ENCODE measurements around the gene GPR6. TPM values are rescaled to one million over a fixed set of nuclear protein-coding genes. Genes with fewer than 3 reads are reported as not detected.

Gene GPR6
- total and polyA plus RNA-seq, 2 donors (not counting 3 experiments of a cell fraction or from before 2014, with no cell fraction given), result not detected

GRCh38 chr6:110017946-110018345 lies 39.8 kb downstream of the GPR6 start:
- H3K9me1 ChIP-seq (replicated peaks; ENCODE audit: control insufficient read depth, extremely low read depth, insufficient read depth, low read length), result no peaks in the 10 kb centered on the region
- FAIRE-seq (no peak), DNase-seq (ENCODE audit: low read depth, low spot score) (no peak)
- H3K79me2 ChIP-seq (ENCODE audit: control insufficient read depth, insufficient read depth, low read length), result no peaks in the 10 kb centered on the region
- H3K27me3 ChIP-seq (ENCODE audit: control insufficient read depth in 2 of 2, insufficient read depth in 2 of 2, low read length in 2 of 2), result peaks cover 2 to 3% of the 10 kb centered on the region in 2 experiments
- no peak overlapping the region for H3K9ac ChIP-seq (replicated peaks; ENCODE audit: extremely low read depth, insufficient read depth, low read length)
- H4K20me1 ChIP-seq (replicated peaks; ENCODE audit: control insufficient read depth, extremely low read depth, insufficient read depth, low read length), result no peaks in the 10 kb centered on the region
- TF ChIP-seq MAX (IDR thresholded peaks at IDR 0.05; ENCODE audit: insufficient read depth, insufficient read length) (no peak), POLR2AphosphoS5 (IDR thresholded peaks at IDR 0.05; ENCODE audit: insufficient read depth, low read depth, low read length) (no peak), MYC (IDR thresholded peaks at IDR 0.05; ENCODE audit: low read depth, low read length) (no peak), EZH2 (IDR thresholded peaks at IDR 0.05; ENCODE audit: borderline replicate concordance, low read depth, low read length, severe bottlenecking) (no peak), JUN (IDR thresholded peaks at IDR 0.05; ENCODE audit: borderline replicate concordance, insufficient read depth, insufficient read length, low read depth) (no peak), POLR2A (IDR thresholded peaks at IDR 0.05; ENCODE audit: low read depth, low read length) (no peak), CTCF (IDR thresholded peaks at IDR 0.05; ENCODE audit: extremely low read depth in 1 of 2, insufficient read depth in 1 of 2, low read depth in 1 of 2, low read length in 2 of 2) (no peak), GATA2 (IDR thresholded peaks at IDR 0.05; ENCODE audit: insufficient read depth, insufficient read length, low read depth, low read length) (no peak), FOS (IDR thresholded peaks at IDR 0.05; ENCODE audit: borderline replicate concordance, insufficient read depth, low read length) (no peak)
- intact Hi-C loops (cut with micrococcal nuclease) (no loop called here), dilution Hi-C loops (cut with MboI; ENCODE audit: extremely low pct_ligation_motif_present, low sequenced_read_pairs) (no loop called here)
- ChIA-PET CTCF (interaction anchor here (3.2 kb wide), 1 partner anchor 22 kb away, joined by 19 read pairs; no protein-coding TSS in a partner anchor), POLR2A (no interaction called here)
- H2AFZ ChIP-seq (ENCODE audit: low read depth, low read length), result no peak overlapping the region
- no peak overlapping the region for H3K27ac ChIP-seq (ENCODE audit: insufficient read depth, low read depth, low read length)
- H3K4me2 ChIP-seq (ENCODE audit: insufficient read depth, low read length), result no peak overlapping the region
- H3K36me3 ChIP-seq (ENCODE audit: control insufficient read depth in 2 of 2, extremely low read depth in 1 of 2, insufficient read depth in 2 of 2, low read length in 2 of 2), result no peaks in the 10 kb centered on the region
- no TSS peak for BruUV-seq (replicated peaks)
- H3K4me3 ChIP-seq (replicated peaks in 1 of 3; ENCODE audit: insufficient read depth in 1 of 3, low read depth in 1 of 3, low read length in 3 of 3), result no peak overlapping the region
- no peaks in the 10 kb centered on the region for H3K9me3 ChIP-seq (replicated peaks; ENCODE audit: control insufficient read depth, insufficient read depth, low read length)
- no peaks in the 10 kb centered on the region for H3K4me1 ChIP-seq (ENCODE audit: control insufficient read depth, extremely low read depth, insufficient read depth, low read length)
